LNCaP clone FGC (cell line): Measurements from ENCODE around the gene TRPM2.
"Not testable (repeated sequence)": the region's sequence is repeated elsewhere in the genome, so short reads cannot be mapped to it uniquely, and the experiment has no call there.

Experiments
- DNase-seq: peaks from one replicate; pipeline ENCODE4 v3.0.0-alpha.2; 2011; ENCODE audit warnings: low read depth
- H3K4me3 ChIP-seq: 2 replicates; pipeline ENCODE4 v1.5.1; 2011; ENCODE audit warnings: mild to moderate bottlenecking, low read depth, low read length, control low read depth
- CTCF ChIP-seq: IDR thresholded peaks from 2 replicates; pipeline ENCODE4 v1.5.1; 2012; ENCODE audit warnings: mild to moderate bottlenecking; ENCODE audit not compliant: control insufficient read depth, insufficient read depth; ENCODE audit errors: extremely low read depth

The TRPM2 gene

GRCh38 chr21:44335266-44336059 is 18.0 kb upstream of the TRPM2 start:
- no peak overlapping the region for H3K4me3 ChIP-seq
- DNase-seq, result no peak
- TF ChIP-seq CTCF, result no peak

GRCh38 chr21:44337449-44337848 is 16.0 kb upstream of the TRPM2 start:
- DNase-seq, result no peak
- TF ChIP-seq CTCF, result no peak
- no peak overlapping the region for H3K4me3 ChIP-seq

GRCh38 chr21:44337941-44338895 is 15.2 kb upstream of the TRPM2 start:
- H3K4me3 ChIP-seq, result peak overlapping the region; percentile 55
- no peak for DNase-seq
- peak; percentile 39 for TF ChIP-seq CTCF

GRCh38 chr21:44338971-44339910 is 14.2 kb upstream of the TRPM2 start, which contains the start of gene CFAP410:
CFAP410 (minus strand) TSS chr21:44339390; CDS start chr21:44339194, 196 bp downstream.
- TF ChIP-seq CTCF, result no peak
- peak; percentile 75 for DNase-seq
- peak within 1 kb of the TSS; percentile 91 for H3K4me3 ChIP-seq

GRCh38 chr21:44341726-44342458 is 11.5 kb upstream of the TRPM2 start:
- not testable (repeated sequence) for DNase-seq

GRCh38 chr21:44342981-44343380 is 10.4 kb upstream of the TRPM2 start:
- H3K4me3 ChIP-seq, DNase-seq: not testable (repeated sequence)

More at GRCh38 chr21:44341726-44342458, 11.5 kb upstream of the TRPM2 start:
- H3K4me3 ChIP-seq, result not testable (repeated sequence)
